GM12892 (cell line): ENCODE measurements around the gene DSCAML1.

Source experiments
- DNase-seq: peaks from one replicate; pipeline ENCODE4 v3.0.0; 2011; ENCODE audit not compliant: insufficient read length
- FAIRE-seq: peaks from 2 replicates; lab custom pipeline; 2011; peaks lifted over from hg19 to GRCh38; lab: Jason Lieb, UNC
- POLR2A ChIP-seq: IDR thresholded peaks from 2 replicates; pipeline ENCODE4 v1.6.1; 2011; ENCODE audit warnings: low read depth, low read length, control low read depth
- POLR2AphosphoS5 ChIP-seq: IDR thresholded peaks from 2 replicates; pipeline ENCODE4 v1.6.1; 2011; ENCODE audit warnings: low read depth, low read length, control low read depth
- TAF1 ChIP-seq: IDR thresholded peaks from 2 replicates; pipeline ENCODE4 v1.6.1; 2011; ENCODE audit warnings: low read depth, mild to moderate bottlenecking, control low read depth, low read length, borderline replicate concordance

Gene DSCAML1

GRCh38 chr11:117673602-117674001, 123.4 kb downstream of the DSCAML1 start:
- FAIRE-seq (no peak), DNase-seq (no peak)
- TF ChIP-seq POLR2AphosphoS5 (no peak), TAF1 (no peak), POLR2A (no peak)

GRCh38 chr11:117671370-117671769, 125.6 kb downstream of the DSCAML1 start:
- DNase-seq (no peak), FAIRE-seq (no peak)
- TF ChIP-seq POLR2A (no peak), POLR2AphosphoS5 (no peak)

- no peak for FAIRE-seq
- DNase-seq = no peak
- TF ChIP-seq TAF1 (no peak), POLR2A (no peak), POLR2AphosphoS5 (no peak)
These were observed 126.1 kb downstream of the DSCAML1 start for GRCh38 chr11:117670924-117671323.

- no peak for TF ChIP-seq TAF1
- TF ChIP-seq POLR2AphosphoS5 = no peak
- no peak for TF ChIP-seq POLR2A
- FAIRE-seq (no peak), DNase-seq (no peak)
These were observed 126.6 kb downstream of the DSCAML1 start for GRCh38 chr11:117670443-117670842.

GRCh38 chr11:117669616-117670015, 127.4 kb downstream of the DSCAML1 start:
- DNase-seq (no peak), FAIRE-seq (no peak)
- no peak for TF ChIP-seq TAF1
- TF ChIP-seq POLR2A = no peak
- no peak for TF ChIP-seq POLR2AphosphoS5

- DNase-seq (no peak), FAIRE-seq (no peak)
- TF ChIP-seq TAF1 (no peak), POLR2AphosphoS5 (no peak), POLR2A (no peak)
These were observed 128.0 kb downstream of the DSCAML1 start for GRCh38 chr11:117669062-117669461.

GRCh38 chr11:117668321-117668751, 128.7 kb downstream of the DSCAML1 start:
- FAIRE-seq (no peak), DNase-seq (no peak)
- TF ChIP-seq POLR2A = no peak
- no peak for TF ChIP-seq POLR2AphosphoS5
- TF ChIP-seq TAF1 = no peak

GRCh38 chr11:117664897-117665296, 132.1 kb downstream of the DSCAML1 start:
- FAIRE-seq = no peak
- DNase-seq = no peak
- TF ChIP-seq TAF1 = no peak
- no peak for TF ChIP-seq POLR2A
- no peak for TF ChIP-seq POLR2AphosphoS5

GRCh38 chr11:117663821-117664220, 133.2 kb downstream of the DSCAML1 start:
- no peak for TF ChIP-seq TAF1
- no peak for TF ChIP-seq POLR2A
- DNase-seq (no peak), FAIRE-seq (no peak)

- FAIRE-seq (no peak), DNase-seq (no peak)
These were observed 133.6 kb downstream of the DSCAML1 start for GRCh38 chr11:117663414-117663813.

GRCh38 chr11:117662671-117663269, 134.2 kb downstream of the DSCAML1 start:
- FAIRE-seq (no peak), DNase-seq (no peak)
- TF ChIP-seq TAF1 (no peak), POLR2AphosphoS5 (no peak), POLR2A (no peak)

More at GRCh38 chr11:117663414-117663813, 133.6 kb downstream of the DSCAML1 start:
- TF ChIP-seq POLR2A (no peak), POLR2AphosphoS5 (no peak), TAF1 (no peak)

GRCh38 chr11:117662255-117662654, 134.8 kb downstream of the DSCAML1 start:
- no peak for TF ChIP-seq POLR2A
- FAIRE-seq (no peak), DNase-seq (no peak)
